ENCODE measurements around the gene CADM1. TPM values are rescaled to one million over a fixed set of nuclear protein-coding genes. Genes with fewer than 3 reads are reported as not detected.

Gene CADM1
- total RNA-seq, 1 donor from 2014 or later = 150 TPM

DNA sequence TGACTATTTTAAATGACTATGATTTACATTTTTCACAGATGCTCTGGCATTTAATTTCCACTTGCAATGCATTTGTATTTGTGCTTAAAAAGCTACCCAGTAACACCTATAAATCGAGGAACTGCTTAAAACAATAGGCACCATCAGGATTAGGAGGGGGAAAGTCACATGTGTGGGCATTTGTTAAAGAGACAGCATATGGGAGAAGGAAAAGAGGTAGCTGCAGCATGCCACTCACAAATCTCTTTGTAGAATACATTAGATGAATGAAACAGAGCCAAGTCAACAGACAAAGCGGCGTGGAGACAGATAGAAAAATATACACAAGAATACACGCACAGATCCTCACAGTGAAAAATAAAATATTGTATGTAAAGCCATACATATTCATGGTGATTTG lies 228.0 kb downstream of the CADM1 start:
- Mint-ChIP-seq H3K36me3 (peaks cover 14% of the 10 kb centered on the region), H3K27ac (no peak overlapping the region), H3K27me3 (no peaks in the 10 kb centered on the region), H3K4me3 (no peak overlapping the region), H3K4me1 (ENCODE audit: unreplicated experiment) (peaks cover 44% of the 10 kb centered on the region), H3K9me3 (peaks cover 13% of the 10 kb centered on the region)
- no peak for TF ChIP-seq CTCF (conservative IDR thresholded peaks at IDR 0.05)
- no peak for DNase-seq (ENCODE audit: extremely low spot score, unreplicated experiment)

DNA sequence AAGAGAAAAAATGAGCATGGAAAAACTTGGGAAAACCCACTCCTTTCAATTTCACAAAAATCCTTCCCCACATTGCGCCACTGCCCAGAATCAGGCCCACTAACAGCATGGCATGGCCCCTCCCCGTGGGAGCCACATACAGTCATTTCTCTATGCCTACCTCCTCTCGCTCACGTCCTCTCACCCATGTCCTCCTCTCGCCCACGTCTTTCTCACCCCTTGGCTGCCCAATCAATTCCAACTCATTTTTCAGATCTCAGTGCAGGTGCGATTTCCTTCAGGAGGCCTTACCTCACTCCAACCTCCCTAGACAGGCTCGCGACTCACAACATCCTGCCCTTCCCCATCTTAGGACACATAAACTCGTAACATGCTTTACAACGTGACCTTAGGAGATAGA lies 229.2 kb downstream of the CADM1 start:
- H3K4me3 Mint-ChIP-seq = no peak overlapping the region
- no peak for DNase-seq (ENCODE audit: extremely low spot score, unreplicated experiment)
- H3K27ac Mint-ChIP-seq = no peak overlapping the region
- H3K36me3 Mint-ChIP-seq = peaks cover 14% of the 10 kb centered on the region
- H3K27me3 Mint-ChIP-seq = no peaks in the 10 kb centered on the region
- H3K9me3 Mint-ChIP-seq = peaks cover 13% of the 10 kb centered on the region
- H3K4me1 Mint-ChIP-seq (ENCODE audit: unreplicated experiment) = peaks cover 38% of the 10 kb centered on the region
- no peak for TF ChIP-seq CTCF (conservative IDR thresholded peaks at IDR 0.05)

GRCh38 chr11:115272925-115273324 lies 231.3 kb downstream of the CADM1 start:
- Mint-ChIP-seq H3K27me3 (no peaks in the 10 kb centered on the region), H3K27ac (no peak overlapping the region), H3K9me3 (peaks cover 4% of the 10 kb centered on the region), H3K36me3 (peaks cover 6% of the 10 kb centered on the region), H3K4me3 (no peak overlapping the region), H3K4me1 (ENCODE audit: unreplicated experiment) (peaks cover 39% of the 10 kb centered on the region)
- no peak for DNase-seq (ENCODE audit: extremely low spot score, unreplicated experiment)
- no peak for TF ChIP-seq CTCF (conservative IDR thresholded peaks at IDR 0.05)

- Mint-ChIP-seq H3K4me1 (ENCODE audit: unreplicated experiment) (peaks cover 38% of the 10 kb centered on the region), H3K36me3 (peaks cover 5% of the 10 kb centered on the region), H3K27me3 (no peaks in the 10 kb centered on the region), H3K27ac (no peak overlapping the region), H3K9me3 (peaks cover 4% of the 10 kb centered on the region), H3K4me3 (no peak overlapping the region)
- DNase-seq (ENCODE audit: extremely low spot score, unreplicated experiment) = no peak
- TF ChIP-seq CTCF (conservative IDR thresholded peaks at IDR 0.05) = no peak
Measured at GRCh38 chr11:115271643-115272042, 232.6 kb downstream of the CADM1 start.

- no peaks in the 10 kb centered on the region for H3K27me3 Mint-ChIP-seq
- no peak for DNase-seq (ENCODE audit: extremely low spot score, unreplicated experiment)
- no peaks in the 10 kb centered on the region for H3K9me3 Mint-ChIP-seq
- no peak overlapping the region for H3K27ac Mint-ChIP-seq
- H3K4me3 Mint-ChIP-seq = no peak overlapping the region
- no peak for TF ChIP-seq CTCF (conservative IDR thresholded peaks at IDR 0.05)
- no peaks in the 10 kb centered on the region for H3K36me3 Mint-ChIP-seq
- peaks cover 34% of the 10 kb centered on the region for H3K4me1 Mint-ChIP-seq (ENCODE audit: unreplicated experiment)
Measured at GRCh38 chr11:115269191-115269950, 234.8 kb downstream of the CADM1 start.
